SK-N-SH (cell line): ENCODE measurements around the gene LRRC2.

ENCODE experiments used
- CHD2 ChIP-seq: fragments of 150-350 bp; IDR thresholded peaks from 2 replicates; pipeline ENCODE4 v1.6.1; 2018; ENCODE audit warnings: low read length; ENCODE audit not compliant: partially characterized antibody
- CTCF ChIP-seq: fragments of 200-600 bp; sonication (generic); IDR thresholded peaks from 2 replicates; pipeline ENCODE4 v1.6.1; 2017; ENCODE audit warnings: antibody characterized with exemption, mild to moderate bottlenecking, moderate library complexity
- MAX ChIP-seq: IDR thresholded peaks from 2 replicates; pipeline ENCODE4 v1.4.0; 2012; ENCODE audit warnings: low read depth
- POLR2AphosphoS5 ChIP-seq: IDR thresholded peaks from 2 replicates; pipeline ENCODE4 v1.6.1; 2012; ENCODE audit warnings: low read depth, low read length
- REST ChIP-seq: IDR thresholded peaks from 2 replicates; pipeline ENCODE4 v1.6.1; 2012; ENCODE audit warnings: mild to moderate bottlenecking, low read depth, low read length, moderate library complexity

GRCh38 chr3:46540550-46540949 is 25.6 kb downstream of the LRRC2 start:
- no peak for TF ChIP-seq CTCF
- TF ChIP-seq MAX = no peak
- TF ChIP-seq POLR2AphosphoS5 = no peak
- no peak for TF ChIP-seq CHD2
- TF ChIP-seq REST = no peak
